ENCODE data around the gene PIK3R5.
"Not testable (repeated sequence)": the region's sequence is repeated elsewhere in the genome, so short reads cannot be mapped to it uniquely, and the experiment has no call there.

PIK3R5 gene

DNA sequence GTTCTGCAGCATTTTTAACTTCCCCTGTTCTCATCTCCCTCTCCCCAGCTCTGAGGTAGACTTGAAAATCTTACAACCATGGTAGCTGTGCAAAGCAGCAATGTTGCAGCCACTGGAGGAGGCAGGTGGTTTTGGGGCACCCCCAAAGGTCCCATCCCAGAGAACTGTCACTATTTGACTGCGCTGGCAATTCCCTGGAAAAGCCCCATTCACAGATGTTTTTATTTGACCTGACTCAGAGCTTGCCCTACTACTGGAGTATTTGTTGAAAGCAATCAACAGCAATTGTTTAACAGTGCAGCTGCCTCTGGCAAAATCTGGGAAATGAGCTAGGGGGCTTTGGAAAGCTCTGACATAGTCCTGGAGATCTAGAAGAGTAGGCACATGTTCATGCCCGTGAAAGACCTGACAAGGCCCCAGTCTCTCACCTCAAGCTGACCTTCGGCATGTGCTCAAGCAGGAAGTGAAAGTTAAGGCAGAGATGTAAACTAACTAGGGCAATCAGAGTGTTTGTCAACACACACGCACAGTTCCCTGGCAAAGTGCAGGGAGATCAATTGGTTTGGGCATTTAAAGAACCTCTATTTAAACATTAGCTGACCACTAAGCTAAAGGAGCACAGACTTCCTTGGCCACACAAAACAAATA lies 19.7 kb upstream of the PIK3R5 start:
- no peak for DNase-seq (ENCODE audit: low read depth in 2 of 2)

GRCh38 chr17:8984225-8984624 lies 18.7 kb upstream of the PIK3R5 start:
- DNase-seq (ENCODE audit: low read depth in 2 of 2) = not testable (repeated sequence)

- DNase-seq (ENCODE audit: low read depth in 2 of 2) = no peak
These were observed 15.9 kb upstream of the PIK3R5 start for GRCh38 chr17:8981443-8981842.

GRCh38 chr17:8979715-8980114 lies 14.2 kb upstream of the PIK3R5 start:
- no peak for DNase-seq (ENCODE audit: low read depth in 2 of 2)

- no peak for DNase-seq (ENCODE audit: low read depth in 2 of 2)
These were observed 11.1 kb upstream of the PIK3R5 start for GRCh38 chr17:8976638-8977037.

GRCh38 chr17:8975091-8975725 lies 9.7 kb upstream of the PIK3R5 start:
- no peak for DNase-seq (ENCODE audit: low read depth in 2 of 2)

DNA sequence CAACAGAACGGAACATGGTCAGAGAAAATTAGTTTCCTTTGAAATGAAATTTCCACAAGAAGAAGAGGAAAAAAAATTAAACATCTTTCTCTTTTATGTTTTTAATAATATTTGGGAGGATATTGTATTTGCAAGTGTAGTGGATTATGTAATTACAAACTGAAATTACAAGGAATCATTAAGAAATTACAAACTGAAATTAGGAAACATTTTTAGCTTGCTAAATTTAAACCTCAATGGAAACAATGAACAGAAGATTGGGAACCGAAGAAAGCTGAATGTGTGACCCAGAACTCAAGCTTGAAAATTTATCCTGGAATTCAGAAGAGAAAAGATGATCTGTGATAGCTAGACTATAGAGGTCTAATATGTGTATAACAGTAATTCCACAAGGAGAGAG lies 4.4 kb upstream of the PIK3R5 start:
- DNase-seq (ENCODE audit: low read depth in 2 of 2) = no peak

GRCh38 chr17:8968503-8968902 lies 3.0 kb upstream of the PIK3R5 start:
- DNase-seq (ENCODE audit: low read depth in 2 of 2) = no peak

DNA sequence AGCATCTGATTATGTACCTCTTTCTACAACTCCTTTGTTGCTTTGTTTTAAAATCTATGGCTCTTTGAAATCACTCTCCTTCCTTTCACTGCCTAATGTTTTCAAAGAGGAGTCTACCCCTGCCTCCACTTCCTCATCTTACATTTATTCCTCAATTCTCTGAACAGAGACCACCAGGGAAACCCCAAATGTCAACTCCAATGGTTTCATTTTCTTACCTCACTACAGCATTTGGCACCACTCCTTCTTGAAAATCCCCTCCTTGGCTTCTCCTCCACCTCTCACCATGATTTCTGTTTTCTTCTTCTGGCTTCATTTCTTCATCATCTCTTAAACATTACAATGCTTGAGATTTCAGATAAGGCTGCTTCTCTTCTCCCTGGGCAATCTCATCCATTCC lies 2.4 kb upstream of the PIK3R5 start:
- DNase-seq (ENCODE audit: low read depth in 2 of 2) = no peak

DNA sequence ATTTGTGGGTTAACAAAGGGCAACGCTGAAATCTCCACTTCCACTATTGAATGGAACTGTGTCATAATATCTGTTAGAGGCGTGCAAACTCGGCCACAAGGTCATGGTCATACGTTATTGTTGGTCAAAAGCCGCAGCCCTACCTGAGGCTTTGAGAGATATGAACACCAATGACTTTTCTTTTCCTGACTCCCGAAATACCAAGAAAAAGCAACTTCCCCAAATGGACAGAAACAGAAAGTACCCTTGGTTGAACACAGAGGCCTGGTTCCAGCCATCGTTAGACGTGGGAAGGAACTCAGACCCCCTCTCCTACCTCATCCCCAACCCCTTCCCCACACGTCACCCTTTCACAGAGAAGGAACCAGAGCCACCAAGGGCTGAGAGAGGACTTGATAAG lies 1.4 kb upstream of the PIK3R5 start:
- no peak for DNase-seq (ENCODE audit: low read depth in 2 of 2)

- DNase-seq (ENCODE audit: low read depth in 2 of 2) = no peak
These were observed 610 bp downstream of the PIK3R5 start for GRCh38 chr17:8964801-8965393.

DNA sequence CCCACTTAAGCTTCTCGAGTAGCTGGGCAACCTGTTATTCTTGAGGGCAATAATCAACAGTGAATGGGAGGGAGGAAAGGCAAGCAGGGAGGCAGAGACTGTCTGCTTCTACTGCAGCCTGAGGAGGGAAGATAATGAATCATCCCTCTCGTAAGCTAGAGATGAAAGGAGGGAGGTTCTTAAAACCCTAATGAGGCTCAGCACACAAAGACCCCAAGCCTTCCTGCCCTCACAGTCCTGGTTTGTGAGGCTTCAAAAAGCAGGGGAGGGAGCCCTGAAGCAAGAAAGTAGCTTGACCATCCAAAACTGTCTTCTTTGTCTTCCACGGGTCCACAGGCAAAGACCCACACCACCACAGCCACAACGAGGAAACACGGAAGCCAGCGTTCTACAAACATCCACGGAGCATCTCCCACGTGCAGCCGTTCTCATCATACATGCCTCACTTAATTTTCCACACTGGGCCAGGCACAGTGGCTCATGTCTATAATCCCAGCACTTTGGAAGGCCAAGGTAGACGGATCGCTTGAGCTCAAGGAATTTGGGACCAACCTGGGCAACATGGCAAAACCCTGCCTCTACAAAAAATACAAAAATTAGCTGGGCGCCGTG lies 1.8 kb downstream of the PIK3R5 start:
- DNase-seq (ENCODE audit: low read depth in 2 of 2) = no peak

DNA sequence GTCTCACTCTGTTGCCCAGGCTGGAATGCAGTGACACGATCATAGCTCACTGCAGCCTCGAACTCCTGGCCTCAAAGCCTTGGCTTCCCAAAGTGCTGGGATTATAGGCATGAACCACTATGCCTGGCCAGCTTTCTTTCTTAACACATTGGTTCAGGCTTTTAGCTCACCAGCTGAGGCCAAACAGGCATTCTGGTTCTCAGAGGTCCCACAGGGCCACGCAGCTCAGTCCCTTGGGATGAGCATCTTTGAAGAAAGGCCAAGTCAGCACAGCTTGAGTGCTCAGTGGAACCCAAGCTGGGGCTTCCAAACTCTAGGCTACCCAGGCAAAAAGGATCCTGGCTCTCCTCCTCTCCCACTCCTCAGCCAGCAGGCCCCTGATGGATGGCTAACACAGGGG lies 2.5 kb downstream of the PIK3R5 start:
- no peak for DNase-seq (ENCODE audit: low read depth in 2 of 2)

- no peak for DNase-seq (ENCODE audit: low read depth in 2 of 2)
These were observed 3.7 kb downstream of the PIK3R5 start for GRCh38 chr17:8961829-8962228.

DNA sequence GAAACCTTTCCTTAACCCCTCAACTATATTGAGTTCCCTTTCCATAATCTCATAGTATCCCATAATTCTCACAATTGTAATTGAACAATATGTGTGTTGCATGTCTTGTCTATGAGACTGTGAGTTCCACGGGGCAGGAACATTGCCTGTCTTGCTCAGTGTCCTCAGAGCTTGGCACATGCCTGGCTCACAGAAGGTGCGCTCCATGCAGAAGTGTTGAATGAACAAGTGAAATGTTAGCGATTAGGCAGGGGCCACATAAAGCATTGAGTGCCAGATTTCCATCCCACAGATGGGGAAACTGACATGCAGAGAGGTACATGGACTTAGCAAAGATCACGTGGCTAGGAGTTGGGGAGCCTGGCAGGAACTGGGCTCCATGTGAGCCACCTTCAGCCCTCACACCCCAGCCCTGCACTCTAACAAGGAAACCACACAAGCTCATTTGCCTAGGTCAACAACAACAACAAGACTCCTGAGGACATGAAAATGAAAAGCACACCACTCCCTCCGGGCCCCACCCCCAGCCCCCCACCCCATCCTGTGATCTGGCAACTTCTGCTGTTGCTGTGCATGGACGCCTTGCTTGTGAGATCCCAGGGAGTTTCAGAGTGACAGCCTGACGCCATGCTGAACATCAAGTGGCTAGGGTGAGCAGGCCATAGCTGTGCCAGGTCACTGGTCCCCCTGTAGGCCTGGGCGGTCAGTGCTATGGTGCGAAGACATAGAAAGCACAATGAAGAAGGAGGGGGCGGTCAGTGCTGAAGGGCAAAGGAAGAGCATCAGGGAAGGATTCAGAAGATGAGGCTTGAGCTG lies 5.0 kb downstream of the PIK3R5 start:
- no peak for DNase-seq (ENCODE audit: low read depth in 2 of 2)

GRCh38 chr17:8959312-8959918 lies 6.1 kb downstream of the PIK3R5 start:
- no peak for DNase-seq (ENCODE audit: low read depth in 2 of 2)

DNA sequence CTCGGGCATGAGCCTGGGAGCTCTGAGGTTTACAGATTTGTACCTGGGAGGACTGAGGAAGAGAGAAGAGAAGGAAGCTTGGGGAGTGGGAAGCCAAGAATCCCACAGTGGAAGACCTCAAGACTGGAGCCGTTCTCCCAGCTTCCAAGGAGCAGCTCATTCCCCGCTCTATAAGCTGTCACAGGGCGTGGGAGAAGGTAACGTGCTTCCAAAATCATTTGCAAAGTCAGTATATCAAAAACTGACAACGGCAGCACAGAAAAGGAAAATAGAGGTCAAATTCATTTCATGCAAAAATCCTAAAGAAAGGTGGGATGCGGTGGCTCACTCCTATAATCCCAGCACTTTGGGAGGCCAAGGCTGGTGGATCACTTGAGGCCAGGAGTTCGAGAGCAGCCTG lies 7.8 kb downstream of the PIK3R5 start:
- no peak for DNase-seq (ENCODE audit: low read depth in 2 of 2)

DNA sequence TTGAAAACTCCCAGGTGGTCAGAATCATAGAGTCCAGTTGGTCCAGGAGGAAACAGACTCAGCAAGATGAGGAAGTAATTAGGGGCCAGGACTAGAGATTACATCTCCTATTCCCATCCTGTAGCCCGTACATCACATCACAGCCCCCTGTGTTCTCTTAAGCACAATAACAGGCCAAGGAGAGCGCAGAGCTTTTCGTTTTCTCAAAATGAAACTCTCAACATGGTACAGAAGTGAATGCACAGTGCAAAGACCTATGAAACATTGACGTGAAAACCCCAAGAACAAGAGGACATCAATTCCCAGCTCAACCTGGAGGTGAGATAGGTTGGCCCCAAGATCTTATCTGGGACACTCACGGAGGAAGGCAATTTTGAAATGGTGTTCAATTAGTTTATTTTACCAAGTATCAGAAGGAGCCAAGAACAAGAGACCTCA lies 9.0 kb downstream of the PIK3R5 start:
- no peak for DNase-seq (ENCODE audit: low read depth in 2 of 2)

DNA sequence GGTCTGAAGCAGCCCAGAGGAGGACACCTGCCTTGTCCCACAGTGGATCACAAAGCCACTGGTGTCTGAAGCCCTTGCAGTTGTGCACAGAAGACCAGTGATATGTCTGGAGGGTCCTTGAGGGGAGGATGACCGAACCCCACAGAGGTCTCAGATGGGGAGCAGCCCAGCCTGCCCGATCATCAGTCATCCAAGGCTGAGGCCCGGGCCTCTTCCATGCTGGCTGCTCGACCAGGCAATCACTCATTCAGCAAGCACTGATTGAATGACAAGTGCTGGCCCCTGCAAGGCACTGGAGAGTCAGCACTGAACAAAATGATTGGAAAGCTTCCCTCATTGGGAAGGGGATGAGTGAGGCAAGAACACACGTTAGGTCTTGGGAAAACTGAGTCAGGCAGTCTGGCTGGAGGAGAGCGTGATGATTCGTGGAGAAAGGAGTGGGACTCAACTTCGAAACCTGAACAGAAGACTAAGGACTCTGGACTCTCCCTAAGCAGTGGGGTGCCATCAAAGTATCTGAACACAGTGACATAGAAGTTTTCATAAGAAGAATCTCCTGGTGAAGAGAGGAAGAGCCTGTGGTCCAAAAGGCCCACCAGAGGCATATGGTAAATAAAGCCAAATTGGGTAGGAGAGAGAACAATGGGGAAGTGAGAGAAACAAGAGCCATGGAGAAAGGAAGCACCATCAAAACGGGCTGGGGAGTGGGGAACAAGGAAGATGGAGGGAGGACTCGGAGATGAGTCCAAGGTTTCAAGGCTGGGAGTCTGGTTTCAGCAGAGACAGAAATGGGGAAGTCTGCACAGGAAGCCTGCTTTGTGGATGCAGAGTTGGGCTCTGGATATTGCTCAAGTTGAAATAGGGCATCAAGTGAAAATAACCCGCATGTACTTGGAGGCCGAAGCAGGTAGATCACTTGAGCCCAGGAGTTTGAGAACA lies 10.2 kb downstream of the PIK3R5 start:
- no peak for DNase-seq (ENCODE audit: low read depth in 2 of 2)

DNA sequence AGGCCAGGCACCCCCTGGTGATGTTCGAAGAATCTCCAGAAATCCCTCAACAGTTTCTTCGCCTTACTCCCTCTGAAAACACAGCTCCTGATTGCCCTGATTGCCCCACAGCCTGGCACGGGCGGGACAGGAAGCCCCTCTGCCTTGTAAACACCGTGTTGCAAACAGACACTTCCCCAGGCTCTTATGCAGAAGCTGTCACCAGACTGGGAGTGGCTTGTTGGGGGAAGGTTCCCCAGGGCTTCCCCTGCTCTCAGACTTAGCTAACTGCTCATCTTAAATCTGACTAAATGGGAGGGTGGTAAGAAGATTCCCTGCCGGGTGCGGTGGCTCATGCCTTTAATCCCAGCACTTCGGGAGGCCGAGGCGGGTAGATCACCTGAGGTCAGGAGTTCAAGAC lies 11.2 kb downstream of the PIK3R5 start:
- peak in 1 of 2 donors; percentile 44 for DNase-seq (ENCODE audit: low read depth in 2 of 2)

All from stimulated activated CD8-positive, alpha-beta memory T cell treated with anti-CD3 and anti-CD28 coated beads, Interleukin-15, amount 100 ng/mL, for 48 hours (primary cell).